Thymus (tissue), 11 donors: Measurements from ENCODE around the gene KNCN. TPM values are rescaled to one million over a fixed set of nuclear protein-coding genes. Genes with fewer than 3 reads are reported as not detected.
A peak's percentile ranks its signal among the peaks of the same experiment; 100 is the strongest.

Experiments used
- DNase-seq, 9 donors: peaks; one replicate each; pipeline ENCODE4 v3.0.0-alpha.2; 2013; ENCODE audit warnings: low spot score in 9 of 9, low read depth in 6 of 9, missing footprints in 1 of 9
- H3K27ac ChIP-seq, 2 donors: one replicate each; pipeline ENCODE4 v1.5.1; 2013; ENCODE audit warnings: control low read depth in 1 of 2, low read depth in 1 of 2, low read length in 1 of 2, mild to moderate bottlenecking in 1 of 2, moderate library complexity in 1 of 2
- H3K27me3 ChIP-seq, 2 donors: one replicate each; pipeline ENCODE4 v1.5.1; 2013; ENCODE audit warnings: low read length in 1 of 2; ENCODE audit not compliant: control insufficient read depth in 2 of 2, insufficient read depth in 1 of 2
- H3K36me3 ChIP-seq, 2 donors: one replicate each; pipeline ENCODE4 v1.5.1; 2013; ENCODE audit warnings: low read length in 1 of 2, mild to moderate bottlenecking in 1 of 2, moderate library complexity in 1 of 2; ENCODE audit not compliant: control insufficient read depth in 2 of 2, insufficient read depth in 2 of 2
- H3K4me1 ChIP-seq, 2 donors: one replicate each; pipeline ENCODE4 v1.5.1; 2013; ENCODE audit warnings: low read length in 2 of 2; ENCODE audit not compliant: control insufficient read depth in 2 of 2, insufficient read depth in 2 of 2
- H3K4me3 ChIP-seq, 2 donors: one replicate each; pipeline ENCODE4 v1.5.1; 2013; ENCODE audit warnings: low read length in 2 of 2, control low read depth in 1 of 2, mild to moderate bottlenecking in 1 of 2
- H3K9me3 ChIP-seq, 2 donors: one replicate each; pipeline ENCODE4 v1.5.1; 2013; ENCODE audit warnings: low read length in 1 of 2, mild to moderate bottlenecking in 1 of 2; ENCODE audit not compliant: control insufficient read depth in 2 of 2, insufficient read depth in 1 of 2
- WGBS: extraction: QIAGEN DNeasy Blood & Tissue Kit; methylation state at CpG from one replicate; pipeline ENCODE4 v1.1.7; 2013; 5-methylcytosine and 5-hydroxymethylcytosine counted together
- polyA plus RNA-seq: library from polyadenylated mRNA; stranded (reverse); fragments of 200-250 nt; gene quantifications from one replicate; pipeline ENCODE4 v1.2.3, GENCODE V29; 2013
- total RNA-seq: library from RNA; stranded (reverse); fragments of 120-200 nt; gene quantifications from one replicate; pipeline ENCODE4 v1.2.4, GENCODE V29; 2013
- donor health status: healthy.

KNCN gene
- total and polyA plus RNA-seq, 2 donors: 0.05 TPM; not detected in 1

GRCh38 chr1:46523496-46524353 is 27.7 kb downstream of the KNCN start:
- peaks cover 0 to 4% of the 10 kb centered on the region in 2 donors for H3K4me1 ChIP-seq
- H3K9me3 ChIP-seq: no peaks in the 10 kb centered on the region
- peaks cover 7 to 92% of the 10 kb centered on the region in 2 donors for H3K27me3 ChIP-seq
- no peaks in the 10 kb centered on the region for H3K36me3 ChIP-seq
- DNase-seq: no peak
- no peak overlapping the region for H3K4me3 ChIP-seq
- no peak overlapping the region for H3K27ac ChIP-seq
- WGBS: 88% methylated on average over 11 of the region's 11 CpGs

GRCh38 chr1:46522969-46523320 is 28.5 kb downstream of the KNCN start:
- H3K36me3 ChIP-seq: no peaks in the 10 kb centered on the region
- H3K9me3 ChIP-seq: no peaks in the 10 kb centered on the region
- peaks cover 0 to 4% of the 10 kb centered on the region in 2 donors for H3K4me1 ChIP-seq
- H3K27me3 ChIP-seq: peaks cover 7 to 91% of the 10 kb centered on the region in 2 donors
- H3K4me3 ChIP-seq: no peak overlapping the region
- no peak for DNase-seq
- WGBS: 85% methylated on average over 13 of the region's 13 CpGs
- no peak overlapping the region for H3K27ac ChIP-seq

GRCh38 chr1:46522184-46522968 is 29.1 kb downstream of the KNCN start:
- peaks cover 7 to 91% of the 10 kb centered on the region in 2 donors for H3K27me3 ChIP-seq

GRCh38 chr1:46521414-46521813 is 30.0 kb downstream of the KNCN start:
- no peak overlapping the region for H3K4me3 ChIP-seq
- WGBS: 51% methylated on average over 2 of the region's 2 CpGs
- H3K36me3 ChIP-seq: no peaks in the 10 kb centered on the region
- H3K27ac ChIP-seq: no peak overlapping the region
- H3K9me3 ChIP-seq: no peaks in the 10 kb centered on the region
- peaks cover 2 to 7% of the 10 kb centered on the region in 2 donors for H3K4me1 ChIP-seq
- no peak for DNase-seq
- H3K27me3 ChIP-seq: peaks cover 2 to 91% of the 10 kb centered on the region in 2 donors

More at GRCh38 chr1:46522184-46522968, 29.1 kb downstream of the KNCN start:
- 62% methylated on average over 16 of the region's 16 CpGs for WGBS
- Histone ChIP-seq H3K9me3 (no peaks in the 10 kb centered on the region), H3K36me3 (no peaks in the 10 kb centered on the region), H3K4me1 (peaks cover 0 to 4% of the 10 kb centered on the region in 2 donors), H3K27ac (no peak overlapping the region), H3K4me3 (no peak overlapping the region)
- DNase-seq: no peak

GRCh38 chr1:46520063-46520911 is 31.2 kb downstream of the KNCN start:
- Histone ChIP-seq H3K4me1 (peaks cover 5 to 7% of the 10 kb centered on the region in 2 donors), H3K36me3 (no peaks in the 10 kb centered on the region), H3K9me3 (no peaks in the 10 kb centered on the region), H3K27ac (no peak overlapping the region), H3K4me3 (no peak overlapping the region), H3K27me3 (peaks cover under 1 to 91% of the 10 kb centered on the region in 2 donors)
- WGBS: 86% methylated on average over 15 of the region's 15 CpGs
- DNase-seq: no peak

GRCh38 chr1:46519209-46519608 is 32.2 kb downstream of the KNCN start:
- Histone ChIP-seq H3K4me3 (no peak overlapping the region), H3K9me3 (no peaks in the 10 kb centered on the region), H3K27ac (no peak overlapping the region), H3K4me1 (peaks cover 5 to 7% of the 10 kb centered on the region in 2 donors), H3K27me3 (peaks cover 0 to 90% of the 10 kb centered on the region in 2 donors), H3K36me3 (no peaks in the 10 kb centered on the region)
- no peak for DNase-seq
- WGBS: 80% methylated on average over 4 of the region's 4 CpGs

GRCh38 chr1:46517932-46518498 is 33.4 kb downstream of the KNCN start:
- 77% methylated on average over 4 of the region's 4 CpGs for WGBS
- H3K27ac ChIP-seq: no peak overlapping the region
- no peak for DNase-seq
- no peaks in the 10 kb centered on the region for H3K36me3 ChIP-seq
- peaks cover 5 to 7% of the 10 kb centered on the region in 2 donors for H3K4me1 ChIP-seq
- no peaks in the 10 kb centered on the region for H3K9me3 ChIP-seq
- peaks cover 0 to 88% of the 10 kb centered on the region in 2 donors for H3K27me3 ChIP-seq
- no peak overlapping the region for H3K4me3 ChIP-seq

- DNase-seq: peak in 1 of 9 donors; percentile 8
- Histone ChIP-seq H3K9me3 (no peaks in the 10 kb centered on the region), H3K4me3 (no peak overlapping the region), H3K27me3 (peaks cover 0 to 88% of the 10 kb centered on the region in 2 donors), H3K4me1 (peaks cover 3 to 5% of the 10 kb centered on the region in 2 donors), H3K36me3 (no peaks in the 10 kb centered on the region), H3K27ac (no peak overlapping the region)
- 16% methylated on average over 10 of the region's 10 CpGs for WGBS
Measured at GRCh38 chr1:46517010-46517600, 34.3 kb downstream of the KNCN start.
